Retina (tissue), 1 donor: ENCODE results near the gene DTNA.
"Not testable (repeated sequence)": the region's sequence is repeated elsewhere in the genome, so short reads cannot be mapped to it uniquely, and the experiment has no call there.

Experiments used
- DNase-seq: peaks from one replicate; pipeline ENCODE4 v3.0.0-alpha.2; 2016

Gene DTNA

GRCh38 chr18:34726286-34727004 is 16.3 kb downstream of the DTNA start:
- DNase-seq: no peak

DNA sequence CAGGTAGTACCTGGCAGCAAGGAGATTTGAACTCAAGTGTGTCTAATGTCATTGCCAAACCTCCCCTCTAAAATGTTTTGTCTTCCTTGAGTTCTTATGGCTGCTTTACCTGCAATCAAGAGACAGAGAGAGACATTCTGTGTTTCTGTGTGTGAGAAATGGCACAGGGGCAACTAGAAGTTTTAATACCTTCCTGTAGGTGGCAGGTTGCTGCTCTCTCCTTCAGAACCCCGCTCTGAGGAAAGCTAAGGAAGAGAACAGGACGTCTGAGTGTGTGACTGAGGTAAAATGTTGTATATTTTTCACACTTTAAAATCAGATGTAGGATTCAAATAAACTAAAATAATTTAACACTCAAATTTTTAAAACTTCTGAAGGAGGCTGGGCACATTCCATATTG is 19.2 kb downstream of the DTNA start:
- DNase-seq: no peak

- peak; percentile 10 for DNase-seq
Observed at GRCh38 chr18:34729740-34730355, 19.8 kb downstream of the DTNA start.

GRCh38 chr18:34730774-34731173 is 20.7 kb downstream of the DTNA start:
- DNase-seq: no peak

GRCh38 chr18:34734056-34734455 is 24.0 kb downstream of the DTNA start:
- DNase-seq: no peak

DNA sequence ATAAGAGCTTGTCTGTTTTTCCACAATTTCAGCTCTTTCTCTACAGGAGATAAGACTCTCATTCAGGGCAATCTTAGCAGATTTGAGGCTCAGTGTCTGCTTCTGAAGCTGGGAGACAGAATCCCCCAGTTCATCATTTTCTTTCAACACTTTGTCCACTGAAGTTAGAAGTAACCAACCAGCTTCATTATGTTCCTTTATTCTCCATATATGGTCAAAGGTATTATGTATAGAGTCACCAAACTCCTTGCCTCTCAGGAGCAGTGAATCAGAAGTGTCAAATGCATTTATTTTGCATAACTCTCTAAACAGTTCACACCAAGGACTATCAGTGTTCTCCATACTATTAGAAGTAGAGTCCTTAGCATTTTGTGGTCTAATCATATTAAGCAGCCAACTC is 24.4 kb downstream of the DTNA start:
- DNase-seq: not testable (repeated sequence)

GRCh38 chr18:34738175-34738894 is 28.2 kb downstream of the DTNA start:
- peak; percentile 38 for DNase-seq

GRCh38 chr18:34740101-34740500 is 30.0 kb downstream of the DTNA start:
- DNase-seq: peak; percentile 21

GRCh38 chr18:34740724-34741123 is 30.6 kb downstream of the DTNA start:
- DNase-seq: no peak

- no peak for DNase-seq
Observed at GRCh38 chr18:34741401-34741800, 31.3 kb downstream of the DTNA start.

DNA sequence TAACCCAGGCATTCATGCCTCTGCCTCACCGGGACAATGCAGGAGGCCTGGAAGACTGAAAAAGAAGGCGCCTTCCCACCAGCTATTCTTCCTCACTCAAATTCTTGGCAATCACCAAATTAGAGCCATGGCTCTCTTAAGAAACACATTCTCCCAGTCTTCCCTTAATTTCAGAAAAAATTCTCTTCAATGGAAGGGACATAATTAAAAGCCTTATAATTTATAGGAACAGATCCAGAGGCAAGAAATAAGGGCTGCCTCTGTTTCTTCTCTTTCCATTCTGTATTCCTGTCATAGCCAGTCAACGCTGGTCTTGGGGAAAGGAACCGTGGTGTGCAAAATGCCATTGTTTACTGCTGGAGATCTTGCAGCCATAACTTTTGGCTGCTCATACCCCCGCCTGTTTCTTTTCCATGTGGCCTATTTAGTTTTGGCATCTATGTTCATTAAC is 32.8 kb downstream of the DTNA start:
- no peak for DNase-seq

- no peak for DNase-seq
Observed at GRCh38 chr18:34744569-34744968, 34.5 kb downstream of the DTNA start.

DNA sequence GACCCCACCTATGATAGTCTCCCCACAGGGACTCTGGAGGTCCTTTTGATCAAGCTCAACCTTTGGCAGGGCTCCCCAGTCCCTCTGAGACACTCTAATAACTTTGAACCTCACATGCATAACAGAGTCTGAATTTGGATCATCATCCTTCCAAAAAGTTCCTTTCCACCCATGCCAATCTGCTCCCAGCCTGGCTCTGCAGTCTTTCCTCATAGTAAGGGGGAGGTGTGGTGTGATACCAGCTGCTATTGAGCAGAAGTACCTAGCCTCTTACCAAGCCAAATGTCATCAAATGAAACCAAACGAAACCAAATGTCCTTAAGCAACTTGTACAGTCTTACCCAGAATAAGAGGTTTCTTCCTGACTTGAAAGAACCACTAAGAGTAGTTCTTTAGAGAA is 36.5 kb downstream of the DTNA start:
- DNase-seq: no peak

GRCh38 chr18:34749721-34750120 is 39.6 kb downstream of the DTNA start:
- no peak for DNase-seq

DNA sequence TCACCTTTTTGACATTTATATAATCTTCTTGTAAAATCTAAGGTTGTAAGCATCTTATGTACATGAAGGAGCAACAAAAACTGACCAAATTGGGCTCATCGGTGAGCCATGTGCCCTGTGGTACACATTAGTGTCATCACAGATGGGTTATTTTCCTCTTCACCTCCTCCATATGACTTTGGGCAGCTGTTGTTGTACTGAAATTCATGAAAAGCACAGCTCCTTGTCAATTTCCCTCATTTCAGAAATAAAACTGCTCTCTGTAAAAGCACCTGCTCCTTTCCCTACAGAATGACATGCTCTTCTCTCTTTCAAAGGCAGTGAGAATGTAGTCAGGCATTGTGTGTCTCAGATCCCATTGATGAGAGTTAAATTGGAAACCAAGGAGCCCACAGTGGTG is 42.0 kb downstream of the DTNA start:
- DNase-seq: no peak

- no peak for DNase-seq
Observed at GRCh38 chr18:34754300-34754699, 44.2 kb downstream of the DTNA start.

DNA sequence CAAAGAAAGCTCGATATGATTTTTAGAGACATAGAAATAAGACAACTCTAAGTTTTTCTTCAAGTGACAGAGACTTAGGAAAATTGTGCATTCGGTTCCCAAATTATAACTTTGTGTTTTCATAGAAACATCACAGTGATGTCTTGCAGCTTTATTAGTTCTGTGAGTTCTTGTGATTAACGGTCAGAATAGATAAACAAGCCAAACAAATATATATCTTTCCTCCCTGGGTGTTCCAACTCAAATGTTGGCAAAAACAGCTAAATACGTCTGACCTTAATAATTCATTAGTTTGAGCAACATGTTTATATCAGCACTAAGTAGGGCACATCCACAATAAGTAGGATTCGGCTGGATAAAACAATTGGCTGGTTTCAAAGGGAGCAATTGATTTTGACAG is 47.6 kb downstream of the DTNA start:
- DNase-seq: no peak

DNA sequence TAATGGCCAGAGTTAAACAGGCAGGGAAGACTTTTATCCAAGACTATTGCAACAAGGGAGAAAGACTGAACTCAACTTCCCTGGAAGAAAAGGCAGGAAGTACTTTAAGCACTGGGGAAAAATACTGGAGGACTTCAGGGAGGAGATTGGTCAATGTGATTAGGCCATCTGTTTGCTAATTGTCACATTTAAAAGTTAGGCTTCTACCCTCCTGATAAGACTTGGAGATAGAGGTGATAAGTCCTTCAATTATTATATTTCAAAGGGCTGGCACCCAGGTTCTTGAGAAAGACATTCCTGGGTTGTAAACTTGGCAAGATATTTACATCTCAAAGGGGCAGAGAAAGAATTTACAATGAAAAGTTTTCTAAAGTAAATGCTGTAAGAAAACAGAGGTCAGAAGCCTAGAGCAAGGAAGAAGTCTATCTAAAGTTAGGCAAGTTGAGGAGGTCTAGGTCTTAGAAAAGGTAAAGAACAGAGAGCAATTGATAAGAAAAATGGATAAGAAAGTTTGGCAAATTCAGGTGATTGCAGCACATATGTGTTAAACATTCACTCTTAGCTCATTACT is 48.4 kb downstream of the DTNA start:
- DNase-seq: no peak

DNA sequence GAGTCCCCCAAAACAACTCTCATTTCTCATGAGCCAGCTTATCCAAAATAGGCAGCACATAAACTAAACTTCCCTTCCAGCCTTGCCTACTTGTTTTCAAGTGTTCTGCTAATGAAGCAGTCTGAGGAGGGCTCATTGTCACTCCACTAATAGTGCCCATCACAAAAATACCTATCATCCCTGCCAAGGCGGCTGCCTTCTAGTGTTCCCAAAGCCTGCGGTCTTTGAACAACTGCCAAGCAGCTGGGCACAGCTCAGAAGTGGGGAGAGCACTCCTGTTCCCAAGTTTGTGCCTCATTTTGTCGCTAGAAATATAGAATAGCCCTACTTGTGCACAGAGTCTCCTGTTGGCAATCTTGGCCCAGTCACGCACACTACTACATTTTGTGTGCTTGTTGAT is 50.3 kb downstream of the DTNA start:
- no peak for DNase-seq

DNA sequence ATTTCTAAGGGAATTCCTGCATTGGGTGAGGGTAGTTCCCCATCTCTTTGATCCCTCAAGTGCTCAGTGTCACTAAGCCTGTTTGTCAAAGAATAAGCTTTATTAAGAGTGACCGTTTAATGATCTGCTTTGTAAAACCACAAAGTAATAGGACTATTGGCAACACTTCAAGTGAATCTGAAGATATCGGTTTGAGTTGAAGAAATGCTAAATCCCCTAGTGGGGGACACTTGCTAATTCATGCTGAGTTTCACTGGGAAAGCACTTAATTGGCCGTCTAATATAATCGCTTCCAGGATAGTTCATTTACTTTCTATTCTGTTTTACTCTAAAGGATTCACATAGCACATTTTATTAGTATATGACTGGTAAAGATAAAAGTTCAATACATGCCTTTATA is 54.4 kb downstream of the DTNA start:
- no peak for DNase-seq

GRCh38 chr18:34767601-34768027 is 57.5 kb downstream of the DTNA start:
- no peak for DNase-seq

GRCh38 chr18:34771958-34772357 is 61.9 kb downstream of the DTNA start:
- no peak for DNase-seq

DNA sequence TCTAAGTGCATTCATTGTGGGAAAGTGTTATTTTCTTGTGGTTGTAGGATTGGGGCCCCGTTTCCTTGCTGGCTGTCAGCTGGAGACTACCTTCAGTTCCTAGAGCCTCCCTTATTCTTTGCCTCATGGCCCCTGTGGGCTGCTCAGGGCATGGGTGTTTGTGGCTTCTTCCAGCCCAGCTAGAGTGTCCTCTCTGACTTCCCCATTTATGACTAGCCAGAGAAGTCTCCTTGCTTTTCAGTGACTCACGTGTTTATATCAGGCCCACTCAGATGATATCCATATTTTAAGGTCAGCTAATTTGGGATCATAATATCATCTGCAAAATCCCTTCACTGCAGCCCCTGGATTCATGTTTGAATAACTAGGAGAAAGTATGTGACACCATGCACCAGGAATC is 62.8 kb downstream of the DTNA start:
- DNase-seq: no peak

DNA sequence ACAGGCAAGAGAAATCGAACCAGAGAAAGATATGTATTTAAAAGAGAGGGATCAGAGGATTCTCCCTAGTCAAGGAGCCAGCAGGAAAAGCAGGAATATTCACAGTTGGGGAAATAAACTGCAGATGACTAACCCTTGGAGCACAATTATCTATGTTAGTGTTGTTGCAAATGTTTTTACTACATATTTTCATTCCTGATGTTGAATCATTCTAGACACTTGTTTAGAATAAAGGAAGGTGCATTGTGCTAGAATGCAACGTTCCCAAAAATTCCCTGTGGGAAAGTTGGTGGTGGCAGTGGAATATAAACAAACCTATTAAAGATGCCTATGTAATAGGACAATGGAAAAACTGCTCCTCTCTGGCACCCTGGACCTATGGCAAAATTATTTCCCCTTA is 63.3 kb downstream of the DTNA start:
- DNase-seq: no peak
